ENCODE results near the gene OR6S1. TPM values are rescaled to one million over a fixed set of nuclear protein-coding genes. Genes with fewer than 3 reads are reported as not detected.

The OR6S1 gene
- not detected for total RNA-seq

- intact Hi-C loops (cut with DNase I; ENCODE audit: low total_unique reads), result no loop called here
- Histone ChIP-seq H3K27me3 (no peaks in the 10 kb centered on the region), H3K9me3 (no peaks in the 10 kb centered on the region), H3K36me3 (no peaks in the 10 kb centered on the region), H3K27ac (no peak within 1 kb of the TSS), H3K4me1 (no peaks in the 10 kb centered on the region), H3K4me3 (no peak within 1 kb of the TSS)
- TF ChIP-seq CTCF (IDR thresholded peaks at IDR 0.05), result no peak
- TF ChIP-seq POLR2A (IDR thresholded peaks at IDR 0.05), result no peak
- DNase-seq, result no peak
Observed at GRCh38 chr14:20641591-20641990, at the start of gene OR6S1. TSS of gene OR6S1 (minus strand) at chr14:20641691. CDS start at chr14:20641691, 0 bp downstream.

GRCh38 chr14:20690848-20691640 lies 49.6 kb upstream of the OR6S1 start:
- no peaks in the 10 kb centered on the region for H3K36me3 ChIP-seq
- no peaks in the 10 kb centered on the region for H3K4me1 ChIP-seq
- H3K4me3 ChIP-seq, result no peak overlapping the region
- H3K9me3 ChIP-seq, result no peaks in the 10 kb centered on the region
- H3K27ac ChIP-seq, result no peak overlapping the region
- DNase-seq, result peak; percentile 27 to 51
- H3K27me3 ChIP-seq, result no peaks in the 10 kb centered on the region
- intact Hi-C loops (cut with DNase I; ENCODE audit: low total_unique reads), result no loop called here
- no peak for TF ChIP-seq POLR2A (IDR thresholded peaks at IDR 0.05)
- peak; percentile 79 to 89 (median 88) for TF ChIP-seq CTCF (IDR thresholded peaks at IDR 0.05)

GRCh38 chr14:20688167-20688839 lies 46.8 kb upstream of the OR6S1 start, which contains the start of gene ANG:
TSS of gene ANG (plus strand) at chr14:20688764. CDS start at chr14:20693565, 4,801 bp downstream.
- Histone ChIP-seq H3K27ac (no peak within 1 kb of the TSS), H3K27me3 (no peaks in the 10 kb centered on the region), H3K36me3 (no peaks in the 10 kb centered on the region), H3K4me1 (no peaks in the 10 kb centered on the region), H3K9me3 (no peaks in the 10 kb centered on the region), H3K4me3 (no peak within 1 kb of the TSS)
- TF ChIP-seq POLR2A (IDR thresholded peaks at IDR 0.05) (no peak), CTCF (IDR thresholded peaks at IDR 0.05) (no peak)
- intact Hi-C loops (cut with DNase I; ENCODE audit: low total_unique reads), result no loop called here
- DNase-seq, result no peak

DNA sequence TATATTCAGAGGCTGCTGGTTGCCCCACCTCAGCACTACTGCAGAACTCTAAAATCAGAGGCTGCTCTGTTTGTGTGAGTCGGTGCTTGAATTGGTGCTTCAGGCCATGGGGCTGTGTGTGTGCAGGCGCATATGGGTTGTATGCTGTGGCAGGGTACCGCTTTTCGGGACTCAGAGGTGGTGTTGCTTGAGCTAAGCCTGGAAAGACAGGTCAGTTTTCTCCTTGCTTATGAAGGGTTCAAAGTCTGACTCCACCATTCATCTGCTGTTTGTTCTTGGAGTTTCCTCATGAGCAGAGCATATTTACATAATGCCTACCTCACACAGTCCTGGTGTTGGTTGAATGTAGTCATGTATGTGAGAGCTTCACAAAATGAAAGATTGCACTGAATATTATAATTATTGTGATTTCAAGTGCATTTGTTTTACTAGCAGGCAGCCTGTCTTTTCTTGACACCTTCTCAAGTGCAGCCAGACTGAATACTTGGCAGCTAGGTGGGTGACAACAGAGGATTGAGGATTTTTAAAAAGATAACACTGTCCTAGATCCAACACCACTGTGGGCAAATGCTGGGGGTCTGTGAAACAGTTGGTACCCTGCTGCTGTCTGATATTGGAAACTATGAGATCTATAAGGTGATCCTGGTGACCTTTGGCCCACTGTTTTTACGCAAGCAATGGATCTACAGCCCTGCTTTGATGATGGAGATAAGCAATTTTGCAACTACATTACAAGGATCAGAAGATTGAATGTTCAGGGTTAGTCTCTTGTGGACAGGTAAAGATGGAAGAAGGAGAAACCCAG lies 46.1 kb upstream of the OR6S1 start:
- no peaks in the 10 kb centered on the region for H3K27me3 ChIP-seq
- no peak for TF ChIP-seq CTCF (IDR thresholded peaks at IDR 0.05)
- TF ChIP-seq POLR2A (IDR thresholded peaks at IDR 0.05), result no peak
- H3K36me3 ChIP-seq, result no peaks in the 10 kb centered on the region
- no peak for DNase-seq
- no peaks in the 10 kb centered on the region for H3K9me3 ChIP-seq
- intact Hi-C loops (cut with DNase I; ENCODE audit: low total_unique reads), result no loop called here
- H3K27ac ChIP-seq, result no peak overlapping the region
- no peak overlapping the region for H3K4me3 ChIP-seq
- H3K4me1 ChIP-seq, result no peaks in the 10 kb centered on the region
